SK-N-SH (cell line): ENCODE results near the gene ADK. TPM values are rescaled to one million over a fixed set of nuclear protein-coding genes. Genes with fewer than 3 reads are reported as not detected.
A peak's percentile ranks its signal among the peaks of the same experiment; 100 is the strongest.

Experiments
- CTCF ChIA-PET: fragments of 300-600, 350-600 bp; formaldehyde crosslinking; extraction: SDS; loops from one replicate; lab custom pipeline; 2021; lab: Yijun Ruan, JAX
- POLR2A ChIA-PET: fragments of 350-600 bp; sonication (Branson Sonifier 250); formaldehyde crosslinking; extraction: SDS; loops from one replicate; lab custom pipeline; 2020; ENCODE audit warnings: antibody characterized with exemption, inconsistent platforms; lab: Yijun Ruan, JAX
- DNase-seq: peaks from one replicate; pipeline ENCODE4 v3.0.0; 2012
- H2AFZ ChIP-seq: fragments of 200-600 bp; sonication (generic); 2 replicates; pipeline ENCODE4 v1.8.1; 2016; ENCODE audit warnings: antibody characterized with exemption, mild to moderate bottlenecking, low read depth
- H3F3A ChIP-seq: fragments of 200-600 bp; sonication (generic); replicated peaks from 2 replicates; pipeline ENCODE3; 2016; ENCODE audit warnings: antibody characterized with exemption, mild to moderate bottlenecking; ENCODE audit not compliant: insufficient read depth
- H3K27ac ChIP-seq, 2 experiments: fragments of 200-500 bp in 1 of 2; fragments of 200-600 bp in 1 of 2; sonication (Bioruptor generic) in 1 of 2; sonication (generic), shearing (Covaris generic) in 1 of 2; 2 replicates each; pipeline versions ENCODE4 v1.5.1 to v1.6.1; 2014 to 2016; ENCODE audit warnings: low read depth in 2 of 2, inconsistent platforms in 1 of 2, low read length in 1 of 2, mild to moderate bottlenecking in 1 of 2, mixed read lengths in 1 of 2
- H3K27me3 ChIP-seq: fragments of 200-600 bp; sonication (generic), shearing (Covaris generic); 2 replicates; pipeline ENCODE4 v1.6.1; 2016; ENCODE audit warnings: mixed run types; ENCODE audit not compliant: insufficient read depth
- H3K36me3 ChIP-seq, 2 experiments: fragments of 200-500 bp in 1 of 2; fragments of 200-600 bp in 1 of 2; sonication (Bioruptor generic) in 1 of 2; sonication (generic) in 1 of 2; replicated peaks in 1 of 2; 2 replicates each; pipeline versions ENCODE3 to v1.5.1; 2014 to 2016; ENCODE audit warnings: low read length in 1 of 2, mild to moderate bottlenecking in 1 of 2; ENCODE audit not compliant: insufficient read depth in 2 of 2, control insufficient read depth in 1 of 2
- H3K4me1 ChIP-seq, 2 experiments: fragments of 200-500 bp in 1 of 2; fragments of 200-600 bp in 1 of 2; sonication (Bioruptor generic) in 1 of 2; sonication (generic), shearing (Covaris generic) in 1 of 2; 2 replicates each; pipeline versions ENCODE4 v1.5.1 to v1.6.1; 2014 to 2016; ENCODE audit warnings: low read depth in 1 of 2, low read length in 1 of 2, mixed run types in 1 of 2; ENCODE audit not compliant: insufficient read depth in 2 of 2, control insufficient read depth in 1 of 2
- H3K4me2 ChIP-seq: fragments of 200-600 bp; sonication (generic), shearing (Covaris generic); 2 replicates; pipeline ENCODE4 v1.6.1; 2017; ENCODE audit warnings: mixed run types
- H3K4me3 ChIP-seq, 2 experiments: fragments of 200-500 bp in 1 of 2; fragments of 200-600 bp in 1 of 2; sonication (Bioruptor generic) in 1 of 2; sonication (generic), shearing (Covaris generic) in 1 of 2; 2 replicates each; pipeline versions ENCODE4 v1.5.1 to v1.8.1; 2014 to 2016; ENCODE audit warnings: low read depth in 2 of 2, inconsistent platforms in 1 of 2, low read length in 1 of 2, mild to moderate bottlenecking in 1 of 2, mixed read lengths in 1 of 2, moderate library complexity in 1 of 2
- H3K79me2 ChIP-seq: fragments of 200-600 bp; sonication (generic); 2 replicates; pipeline ENCODE4 v1.8.1; 2017; ENCODE audit warnings: mild to moderate bottlenecking; ENCODE audit not compliant: insufficient read depth
- H3K9ac ChIP-seq: fragments of 200-600 bp; sonication (generic); 2 replicates; pipeline ENCODE4 v1.6.1; 2017; ENCODE audit warnings: mixed run types
- H3K9me2 ChIP-seq: fragments of 200-600 bp; sonication (generic); 2 replicates; pipeline ENCODE4 v1.6.1; 2017; ENCODE audit warnings: mixed run types
- H3K9me3 ChIP-seq: fragments of 200-600 bp; sonication (generic); 2 replicates; pipeline ENCODE4 v1.6.1; 2017; ENCODE audit warnings: mixed run types, mild to moderate bottlenecking, moderate library complexity
- H4K20me1 ChIP-seq: fragments of 200-600 bp; sonication (generic); 2 replicates; pipeline ENCODE4 v1.6.1; 2017; ENCODE audit warnings: mild to moderate bottlenecking, mixed run types; ENCODE audit not compliant: insufficient read depth
- CHD2 ChIP-seq: fragments of 150-350 bp; IDR thresholded peaks from 2 replicates; pipeline ENCODE4 v1.6.1; 2018; ENCODE audit warnings: low read length; ENCODE audit not compliant: partially characterized antibody
- CTCF ChIP-seq: fragments of 200-600 bp; sonication (generic); IDR thresholded peaks from 2 replicates; pipeline ENCODE4 v1.6.1; 2017; ENCODE audit warnings: antibody characterized with exemption, mild to moderate bottlenecking, moderate library complexity
- ELF1 ChIP-seq: IDR thresholded peaks from 2 replicates; pipeline ENCODE4 v1.4.0; 2012
- EZH2phosphoT487 ChIP-seq: fragments of 200-600 bp; sonication (generic); IDR thresholded peaks from 2 replicates; pipeline ENCODE4 v1.6.1; 2017; ENCODE audit warnings: low read depth, mixed run types, mild to moderate bottlenecking, antibody characterized with exemption, moderate library complexity, borderline replicate concordance
- FOSL2 ChIP-seq: IDR thresholded peaks from 2 replicates; pipeline ENCODE4 v1.4.0; 2012; ENCODE audit warnings: low read depth, mild to moderate bottlenecking, moderate library complexity, borderline replicate concordance
- FOXJ3 ChIP-seq: sonication (generic); formaldehyde crosslinking; IDR thresholded peaks from 2 replicates; pipeline ENCODE4 v1.5.1; 2020; ENCODE audit warnings: mild to moderate bottlenecking, missing genetic modification reagents
- GABPA ChIP-seq: IDR thresholded peaks from 2 replicates; pipeline ENCODE4 v1.4.0; 2012; ENCODE audit warnings: low read depth, mild to moderate bottlenecking
- GATA2 ChIP-seq: sonication (generic); formaldehyde crosslinking; IDR thresholded peaks from 2 replicates; pipeline ENCODE4 v1.5.0; 2020; ENCODE audit warnings: mild to moderate bottlenecking, missing genetic modification reagents
- IRF3 ChIP-seq: fragments of 150-350 bp; IDR thresholded peaks from 2 replicates; pipeline ENCODE4 v1.6.1; 2016; ENCODE audit warnings: mild to moderate bottlenecking, low read depth, low read length
- NFIC ChIP-seq: IDR thresholded peaks from 2 replicates; pipeline ENCODE4 v1.4.0; 2012; ENCODE audit warnings: borderline replicate concordance
- NRF1 ChIP-seq: IDR thresholded peaks from 2 replicates; pipeline ENCODE4 v1.6.1; 2012; ENCODE audit warnings: low read depth, mild to moderate bottlenecking, low read length
- RCOR1 ChIP-seq: fragments of 150-350 bp; IDR thresholded peaks from 2 replicates; pipeline ENCODE4 v1.6.1; 2017; ENCODE audit warnings: antibody characterized with exemption, low read length
- RXRA ChIP-seq: IDR thresholded peaks from 2 replicates; pipeline ENCODE4 v1.4.0; 2012; ENCODE audit warnings: low read depth, mild to moderate bottlenecking, borderline replicate concordance
- SIN3A ChIP-seq: IDR thresholded peaks from 2 replicates; pipeline ENCODE4 v1.6.1; 2012; ENCODE audit warnings: low read depth, mild to moderate bottlenecking, low read length, moderate library complexity, borderline replicate concordance
- SMC3 ChIP-seq: IDR thresholded peaks from 2 replicates; pipeline ENCODE4 v1.6.1; 2012; ENCODE audit warnings: low read depth, low read length, improper control_type of control experiment
- TAF1 ChIP-seq: IDR thresholded peaks from 2 replicates; pipeline ENCODE4 v1.6.1; 2012; ENCODE audit warnings: low read depth, mild to moderate bottlenecking, low read length, moderate library complexity, borderline replicate concordance
- TEAD4 ChIP-seq: IDR thresholded peaks from 2 replicates; pipeline ENCODE4 v1.4.0; 2012; ENCODE audit warnings: mild to moderate bottlenecking, borderline replicate concordance; ENCODE audit not compliant: insufficient read depth
- USF1 ChIP-seq: IDR thresholded peaks from 2 replicates; pipeline ENCODE4 v1.4.0; 2012; ENCODE audit warnings: low read depth, borderline replicate concordance
- WGBS: methylation state at CpG from one replicate; pipeline ENCODE4 v1.1.6; 2017; ENCODE audit warnings: low lambda C conversion rate; 5-methylcytosine and 5-hydroxymethylcytosine counted together
- polyA plus RNA-seq, 3 experiments: library from polyadenylated mRNA; depleted of rRNA; stranded (reverse); fragments of >200 nt; gene quantifications; 2 replicates each; pipeline ENCODE4 v1.2.3, GENCODE V29; 2012
- TF ChIP-seq, protein P1 (sequence below): IDR thresholded peaks from 2 replicates; pipeline ENCODE4 v1.4.0; 2012; ENCODE audit warnings: low read depth
- TF ChIP-seq, protein P2 (sequence below): fragments of 150-350 bp; IDR thresholded peaks from 2 replicates; pipeline ENCODE4 v1.6.1; 2017; ENCODE audit warnings: antibody characterized with exemption, low read length, low read depth, borderline replicate concordance
- TF ChIP-seq, protein P3 (sequence below): IDR thresholded peaks from 2 replicates; pipeline ENCODE4 v1.4.0; 2012; ENCODE audit warnings: low read depth, borderline replicate concordance

Gene ADK
- polyA plus RNA-seq, 1 of the 3 experiments (the other 2 are of a cell fraction): 25.1 TPM

GRCh38 chr10:74194545-74194944 lies 43.5 kb downstream of the ADK start:
- Histone ChIP-seq H3K4me1 (peaks cover 4 to 24% of the 10 kb centered on the region in 2 experiments; a peak in 3 of 4 replicates), H3F3A (peaks cover 33% of the 10 kb centered on the region), H3K9ac (no peak overlapping the region), H3K27me3 (no peaks in the 10 kb centered on the region), H4K20me1 (no peaks in the 10 kb centered on the region), H3K79me2 (peaks cover 90% of the 10 kb centered on the region), H3K9me3 (no peaks in the 10 kb centered on the region), H3K27ac (peak overlapping the region in 1 of 2 experiments; percentile 50; a peak in 2 of 4 replicates), H3K4me2 (no peak overlapping the region), H3K4me3 (no peak overlapping the region), H2AFZ (no peak overlapping the region), H3K36me3 (no peaks in the 10 kb centered on the region), H3K9me2 (no peaks in the 10 kb centered on the region)
- WGBS: 72% methylated on average over 3 of the region's 3 CpGs
- TF ChIP-seq IRF3 (no peak), TEAD4 (no peak), CHD2 (no peak), EZH2phosphoT487 (no peak), NFIC (no peak), ELF1 (no peak), RCOR1 (no peak), FOSL2 (no peak), GATA2 (CRISPR knock-in tag) (no peak)
- TF ChIP-seq, protein P1, sequence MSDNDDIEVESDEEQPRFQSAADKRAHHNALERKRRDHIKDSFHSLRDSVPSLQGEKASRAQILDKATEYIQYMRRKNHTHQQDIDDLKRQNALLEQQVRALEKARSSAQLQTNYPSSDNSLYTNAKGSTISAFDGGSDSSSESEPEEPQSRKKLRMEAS: no peak
- DNase-seq: no peak
- ChIA-PET POLR2A (no interaction called here), CTCF (no interaction called here)

DNA sequence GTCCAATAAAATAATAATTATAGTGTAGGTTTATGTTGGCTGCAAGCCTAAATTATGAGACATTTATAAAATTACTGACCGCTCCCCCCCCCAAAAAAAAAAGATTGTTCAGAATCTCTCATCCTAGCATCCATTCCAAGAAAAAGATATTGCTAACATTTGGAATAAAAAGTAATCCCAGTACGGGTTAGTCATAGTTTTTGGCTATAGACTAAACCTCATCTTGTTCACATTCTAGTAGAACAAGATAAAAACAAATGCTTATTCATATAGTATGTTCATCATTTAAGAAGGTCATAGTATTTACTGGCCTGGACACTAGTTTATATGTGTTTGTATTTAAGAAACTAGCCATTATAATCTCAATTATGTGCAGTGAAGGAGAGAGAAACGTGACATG lies 44.0 kb downstream of the ADK start:
- Histone ChIP-seq H3K27ac (peak overlapping the region in 1 of 2 experiments; percentile 50; a peak in 2 of 4 replicates), H3F3A (peaks cover 30% of the 10 kb centered on the region), H2AFZ (no peak overlapping the region), H3K9me3 (no peaks in the 10 kb centered on the region), H3K79me2 (peaks cover 92% of the 10 kb centered on the region), H3K9me2 (no peaks in the 10 kb centered on the region), H3K4me3 (no peak overlapping the region), H3K36me3 (no peaks in the 10 kb centered on the region), H3K4me2 (no peak overlapping the region; the same call in 1 of the 2 replicates), H3K27me3 (no peaks in the 10 kb centered on the region), H3K9ac (no peak overlapping the region), H3K4me1 (peaks cover 2 to 21% of the 10 kb centered on the region in 2 experiments; a peak in 2 of 4 replicates), H4K20me1 (no peaks in the 10 kb centered on the region)
- no peak for DNase-seq
- ChIA-PET POLR2A (no interaction called here), CTCF (no interaction called here)
- WGBS: 74% methylated on average over 3 of the region's 3 CpGs
- TF ChIP-seq GABPA: no peak
- no peak for TF ChIP-seq CTCF
- no peak for TF ChIP-seq RXRA
- no peak for TF ChIP-seq FOXJ3 (CRISPR knock-in tag)
- no peak for TF ChIP-seq SMC3
- TF ChIP-seq USF1: no peak
- no peak for TF ChIP-seq TAF1
- TF ChIP-seq EZH2phosphoT487: no peak
- TF ChIP-seq ELF1: no peak
- TF ChIP-seq TEAD4: no peak
- TF ChIP-seq, protein P2, sequence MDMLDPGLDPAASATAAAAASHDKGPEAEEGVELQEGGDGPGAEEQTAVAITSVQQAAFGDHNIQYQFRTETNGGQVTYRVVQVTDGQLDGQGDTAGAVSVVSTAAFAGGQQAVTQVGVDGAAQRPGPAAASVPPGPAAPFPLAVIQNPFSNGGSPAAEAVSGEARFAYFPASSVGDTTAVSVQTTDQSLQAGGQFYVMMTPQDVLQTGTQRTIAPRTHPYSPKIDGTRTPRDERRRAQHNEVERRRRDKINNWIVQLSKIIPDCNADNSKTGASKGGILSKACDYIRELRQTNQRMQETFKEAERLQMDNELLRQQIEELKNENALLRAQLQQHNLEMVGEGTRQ: no peak
- TF ChIP-seq, protein P3, sequence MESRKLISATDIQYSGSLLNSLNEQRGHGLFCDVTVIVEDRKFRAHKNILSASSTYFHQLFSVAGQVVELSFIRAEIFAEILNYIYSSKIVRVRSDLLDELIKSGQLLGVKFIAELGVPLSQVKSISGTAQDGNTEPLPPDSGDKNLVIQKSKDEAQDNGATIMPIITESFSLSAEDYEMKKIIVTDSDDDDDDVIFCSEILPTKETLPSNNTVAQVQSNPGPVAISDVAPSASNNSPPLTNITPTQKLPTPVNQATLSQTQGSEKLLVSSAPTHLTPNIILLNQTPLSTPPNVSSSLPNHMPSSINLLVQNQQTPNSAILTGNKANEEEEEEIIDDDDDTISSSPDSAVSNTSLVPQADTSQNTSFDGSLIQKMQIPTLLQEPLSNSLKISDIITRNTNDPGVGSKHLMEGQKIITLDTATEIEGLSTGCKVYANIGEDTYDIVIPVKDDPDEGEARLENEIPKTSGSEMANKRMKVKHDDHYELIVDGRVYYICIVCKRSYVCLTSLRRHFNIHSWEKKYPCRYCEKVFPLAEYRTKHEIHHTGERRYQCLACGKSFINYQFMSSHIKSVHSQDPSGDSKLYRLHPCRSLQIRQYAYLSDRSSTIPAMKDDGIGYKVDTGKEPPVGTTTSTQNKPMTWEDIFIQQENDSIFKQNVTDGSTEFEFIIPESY: no peak
- no peak for TF ChIP-seq SIN3A
- no peak for TF ChIP-seq RCOR1
- TF ChIP-seq NRF1: no peak
